ENCODE results near the gene ATXN1. TPM values are rescaled to one million over a fixed set of nuclear protein-coding genes. Genes with fewer than 3 reads are reported as not detected.

Gene ATXN1
- total and polyA plus RNA-seq, 2 of the 13 experiments (the other 11 are each of a cell fraction or from before 2014, with no cell fraction given), result 20.7 to 39.5 TPM

- TF ChIP-seq ZSCAN5A (CRISPR knock-in tag; IDR thresholded peaks at IDR 0.05; ENCODE audit: borderline replicate concordance), result peak; percentile 85; the same call in 1 of the 2 replicates
- TF ChIP-seq KDM5B (CRISPR knock-in tag; IDR thresholded peaks at IDR 0.05; ENCODE audit: borderline replicate concordance), result peak; percentile 82
- no peak; the same call in 1 of the 2 replicates for TF ChIP-seq KLF12 (CRISPR knock-in tag; IDR thresholded peaks at IDR 0.05; ENCODE audit: borderline replicate concordance)
Observed at GRCh38 chr6:16761471-16762267, 409 bp upstream of the ATXN1 start (continued).

GRCh38 chr6:16759646-16760515 lies 1.4 kb downstream of the ATXN1 start:
- peak overlapping the region; percentile 90 for H3K9ac ChIP-seq (ENCODE audit: insufficient read depth, low read depth, low read length)
- H3K27ac ChIP-seq (ENCODE audit: extremely low read length, insufficient read depth, low read length), result peak overlapping the region; percentile 87
- POLR2A ChIA-PET, result interaction anchor here (0.7 to 3.5 kb wide), 9 partner anchors 9 to 79 kb away, joined by 3 to 17 read pairs (median 5); no protein-coding TSS in a partner anchor
- ATAC-seq, result peak; percentile 67
- peak overlapping the region; percentile 80 for H3K4me2 ChIP-seq (ENCODE audit: low read depth, low read length)
- no peak for FAIRE-seq
- in situ Hi-C loops (cut with HindIII; ENCODE audit: extremely low pct_ligation_motif_present, low pct_unique_long_range_greater_than_20kb) (loop anchor here (5.0 kb wide), 3 partner anchors 178 to 428 kb away; no protein-coding TSS in a partner anchor), intact Hi-C loops (cut with micrococcal nuclease; ENCODE audit: unreplicated experiment) (loop anchor here (1.0 to 10.0 kb wide), 4 partner anchors 62 to 345 kb away; no protein-coding TSS in a partner anchor)
- under 1% methylated on average over 35 of the region's 87 CpGs for WGBS (ENCODE audit: low lambda C conversion rate)
- peak overlapping the region; percentile 89 to 98 (median 92) for H3K4me3 ChIP-seq (replicated peaks in 1 of 3; ENCODE audit: insufficient read depth in 1 of 3, low read depth in 2 of 3, low read length in 3 of 3)
- H2AFZ ChIP-seq (ENCODE audit: low read length), result no peak overlapping the region
- H3K36me3 ChIP-seq (replicated peaks in 1 of 2; ENCODE audit: control insufficient read depth in 1 of 2, insufficient read depth in 2 of 2, low read length in 2 of 2), result no peaks in the 10 kb centered on the region; a peak in 2 of 5 replicates
- H3K4me1 ChIP-seq (ENCODE audit: insufficient read depth, low read length), result peaks cover 60% of the 10 kb centered on the region
- peak; percentile 71 for DNase-seq (ENCODE audit: low spot score)
- H3K79me2 ChIP-seq (ENCODE audit: insufficient read depth, low read length), result peaks cover 54% of the 10 kb centered on the region
- no TSS peak for BruUV-seq (replicated peaks)
- CTCF ChIA-PET (ENCODE audit: low intra/inter-chr PET ratio, low total read pairs), result interaction anchor here (1.3 kb wide), 1 partner anchor 246 kb away, joined by 4 read pairs; no protein-coding TSS in a partner anchor
- no peaks in the 10 kb centered on the region for H3K9me3 ChIP-seq (ENCODE audit: low read length)
- H3K27me3 ChIP-seq (ENCODE audit: control insufficient read depth in 1 of 2, insufficient read depth in 2 of 2, low read length in 2 of 2), result no peaks in the 10 kb centered on the region; a peak in 1 of 5 replicates
- H4K20me1 ChIP-seq (ENCODE audit: insufficient read depth, low read length), result peaks cover 16% of the 10 kb centered on the region; the same call in 1 of the 2 replicates
- 0 out of 2 replicates have a peak, but pooled peaks have one; percentile 2 for TF ChIP-seq NCOA1 (CRISPR knock-in tag; IDR thresholded peaks at IDR 0.05)
- TF ChIP-seq ZNF407 (CRISPR knock-in tag; IDR thresholded peaks at IDR 0.05; ENCODE audit: not compliant biosample characterization), result peak; percentile 61
- no peak for TF ChIP-seq MAFF (IDR thresholded peaks at IDR 0.05; ENCODE audit: low read depth, low read length)
- TF ChIP-seq PCBP2 (optimal IDR thresholded peaks at IDR 0.05; ENCODE audit: low read depth, low read length, poor library complexity, severe bottlenecking), result no peak
- TF ChIP-seq TARDBP (CRISPR knock-in tag; IDR thresholded peaks at IDR 0.05), result peak; percentile 76; the same call in 1 of the 2 replicates
- TF ChIP-seq MBD4 (IDR thresholded peaks at IDR 0.05; ENCODE audit: borderline replicate concordance, low read length), result no peak
